ENCODE measurements around the gene BEND6. TPM values are rescaled to one million over a fixed set of nuclear protein-coding genes. Genes with fewer than 3 reads are reported as not detected.

Gene BEND6
- total and polyA plus RNA-seq, 2 of the 8 experiments (the other 6 are each of a cell fraction or from before 2014, with no cell fraction given), result 0.71 to 2.1 TPM

GRCh38 chr6:56984884-56985283 lies 30.0 kb downstream of the BEND6 start (continued):
- TF ChIP-seq, protein P1, sequence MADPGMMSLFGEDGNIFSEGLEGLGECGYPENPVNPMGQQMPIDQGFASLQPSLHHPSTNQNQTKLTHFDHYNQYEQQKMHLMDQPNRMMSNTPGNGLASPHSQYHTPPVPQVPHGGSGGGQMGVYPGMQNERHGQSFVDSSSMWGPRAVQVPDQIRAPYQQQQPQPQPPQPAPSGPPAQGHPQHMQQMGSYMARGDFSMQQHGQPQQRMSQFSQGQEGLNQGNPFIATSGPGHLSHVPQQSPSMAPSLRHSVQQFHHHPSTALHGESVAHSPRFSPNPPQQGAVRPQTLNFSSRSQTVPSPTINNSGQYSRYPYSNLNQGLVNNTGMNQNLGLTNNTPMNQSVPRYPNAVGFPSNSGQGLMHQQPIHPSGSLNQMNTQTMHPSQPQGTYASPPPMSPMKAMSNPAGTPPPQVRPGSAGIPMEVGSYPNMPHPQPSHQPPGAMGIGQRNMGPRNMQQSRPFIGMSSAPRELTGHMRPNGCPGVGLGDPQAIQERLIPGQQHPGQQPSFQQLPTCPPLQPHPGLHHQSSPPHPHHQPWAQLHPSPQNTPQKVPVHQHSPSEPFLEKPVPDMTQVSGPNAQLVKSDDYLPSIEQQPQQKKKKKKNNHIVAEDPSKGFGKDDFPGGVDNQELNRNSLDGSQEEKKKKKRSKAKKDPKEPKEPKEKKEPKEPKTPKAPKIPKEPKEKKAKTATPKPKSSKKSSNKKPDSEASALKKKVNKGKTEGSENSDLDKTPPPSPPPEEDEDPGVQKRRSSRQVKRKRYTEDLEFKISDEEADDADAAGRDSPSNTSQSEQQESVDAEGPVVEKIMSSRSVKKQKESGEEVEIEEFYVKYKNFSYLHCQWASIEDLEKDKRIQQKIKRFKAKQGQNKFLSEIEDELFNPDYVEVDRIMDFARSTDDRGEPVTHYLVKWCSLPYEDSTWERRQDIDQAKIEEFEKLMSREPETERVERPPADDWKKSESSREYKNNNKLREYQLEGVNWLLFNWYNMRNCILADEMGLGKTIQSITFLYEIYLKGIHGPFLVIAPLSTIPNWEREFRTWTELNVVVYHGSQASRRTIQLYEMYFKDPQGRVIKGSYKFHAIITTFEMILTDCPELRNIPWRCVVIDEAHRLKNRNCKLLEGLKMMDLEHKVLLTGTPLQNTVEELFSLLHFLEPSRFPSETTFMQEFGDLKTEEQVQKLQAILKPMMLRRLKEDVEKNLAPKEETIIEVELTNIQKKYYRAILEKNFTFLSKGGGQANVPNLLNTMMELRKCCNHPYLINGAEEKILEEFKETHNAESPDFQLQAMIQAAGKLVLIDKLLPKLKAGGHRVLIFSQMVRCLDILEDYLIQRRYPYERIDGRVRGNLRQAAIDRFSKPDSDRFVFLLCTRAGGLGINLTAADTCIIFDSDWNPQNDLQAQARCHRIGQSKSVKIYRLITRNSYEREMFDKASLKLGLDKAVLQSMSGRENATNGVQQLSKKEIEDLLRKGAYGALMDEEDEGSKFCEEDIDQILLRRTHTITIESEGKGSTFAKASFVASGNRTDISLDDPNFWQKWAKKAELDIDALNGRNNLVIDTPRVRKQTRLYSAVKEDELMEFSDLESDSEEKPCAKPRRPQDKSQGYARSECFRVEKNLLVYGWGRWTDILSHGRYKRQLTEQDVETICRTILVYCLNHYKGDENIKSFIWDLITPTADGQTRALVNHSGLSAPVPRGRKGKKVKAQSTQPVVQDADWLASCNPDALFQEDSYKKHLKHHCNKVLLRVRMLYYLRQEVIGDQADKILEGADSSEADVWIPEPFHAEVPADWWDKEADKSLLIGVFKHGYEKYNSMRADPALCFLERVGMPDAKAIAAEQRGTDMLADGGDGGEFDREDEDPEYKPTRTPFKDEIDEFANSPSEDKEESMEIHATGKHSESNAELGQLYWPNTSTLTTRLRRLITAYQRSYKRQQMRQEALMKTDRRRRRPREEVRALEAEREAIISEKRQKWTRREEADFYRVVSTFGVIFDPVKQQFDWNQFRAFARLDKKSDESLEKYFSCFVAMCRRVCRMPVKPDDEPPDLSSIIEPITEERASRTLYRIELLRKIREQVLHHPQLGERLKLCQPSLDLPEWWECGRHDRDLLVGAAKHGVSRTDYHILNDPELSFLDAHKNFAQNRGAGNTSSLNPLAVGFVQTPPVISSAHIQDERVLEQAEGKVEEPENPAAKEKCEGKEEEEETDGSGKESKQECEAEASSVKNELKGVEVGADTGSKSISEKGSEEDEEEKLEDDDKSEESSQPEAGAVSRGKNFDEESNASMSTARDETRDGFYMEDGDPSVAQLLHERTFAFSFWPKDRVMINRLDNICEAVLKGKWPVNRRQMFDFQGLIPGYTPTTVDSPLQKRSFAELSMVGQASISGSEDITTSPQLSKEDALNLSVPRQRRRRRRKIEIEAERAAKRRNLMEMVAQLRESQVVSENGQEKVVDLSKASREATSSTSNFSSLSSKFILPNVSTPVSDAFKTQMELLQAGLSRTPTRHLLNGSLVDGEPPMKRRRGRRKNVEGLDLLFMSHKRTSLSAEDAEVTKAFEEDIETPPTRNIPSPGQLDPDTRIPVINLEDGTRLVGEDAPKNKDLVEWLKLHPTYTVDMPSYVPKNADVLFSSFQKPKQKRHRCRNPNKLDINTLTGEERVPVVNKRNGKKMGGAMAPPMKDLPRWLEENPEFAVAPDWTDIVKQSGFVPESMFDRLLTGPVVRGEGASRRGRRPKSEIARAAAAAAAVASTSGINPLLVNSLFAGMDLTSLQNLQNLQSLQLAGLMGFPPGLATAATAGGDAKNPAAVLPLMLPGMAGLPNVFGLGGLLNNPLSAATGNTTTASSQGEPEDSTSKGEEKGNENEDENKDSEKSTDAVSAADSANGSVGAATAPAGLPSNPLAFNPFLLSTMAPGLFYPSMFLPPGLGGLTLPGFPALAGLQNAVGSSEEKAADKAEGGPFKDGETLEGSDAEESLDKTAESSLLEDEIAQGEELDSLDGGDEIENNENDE (IDR thresholded peaks at IDR 0.05; ENCODE audit: insufficient replicate concordance, low read length), result no peak
- no peak for TF ChIP-seq RAD21 (IDR thresholded peaks at IDR 0.05 in 1 of 2, conservative IDR thresholded peaks at IDR 0.05 in 1 of 2; ENCODE audit: low read depth in 2 of 2, low read length in 2 of 2)
- no peak for TF ChIP-seq SIRT6 (IDR thresholded peaks at IDR 0.05; ENCODE audit: low read length)
- TF ChIP-seq MAFK (IDR thresholded peaks at IDR 0.05; ENCODE audit: low read depth, low read length), result no peak
- TF ChIP-seq HDAC2 (IDR thresholded peaks at IDR 0.05; ENCODE audit: borderline replicate concordance in 1 of 2, low read depth in 2 of 2, low read length in 2 of 2), result no peak
- TF ChIP-seq, protein P2, sequence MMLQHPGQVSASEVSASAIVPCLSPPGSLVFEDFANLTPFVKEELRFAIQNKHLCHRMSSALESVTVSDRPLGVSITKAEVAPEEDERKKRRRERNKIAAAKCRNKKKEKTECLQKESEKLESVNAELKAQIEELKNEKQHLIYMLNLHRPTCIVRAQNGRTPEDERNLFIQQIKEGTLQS (IDR thresholded peaks at IDR 0.05; ENCODE audit: insufficient read depth, low read depth, low read length), result no peak
- TF ChIP-seq KDM5A (IDR thresholded peaks at IDR 0.05; ENCODE audit: low read length), result no peak
- TF ChIP-seq PHF8 (conservative IDR thresholded peaks at IDR 0.05; ENCODE audit: low read depth, low read length), result no peak
